ENCODE results near the gene PLCH2. TPM values are rescaled to one million over a fixed set of nuclear protein-coding genes. Genes with fewer than 3 reads are reported as not detected.

The PLCH2 gene
- total RNA-seq, 6 experiments from 2014 or later = 0.37 to 4.6 (median 2.3) TPM

- ATAC-seq = no peak
- TF ChIP-seq POLR2A (IDR thresholded peaks at IDR 0.05) (no peak), CTCF (IDR thresholded peaks at IDR 0.05) (no peak)
Measured at GRCh38 chr1:2433936-2434655, 42.0 kb upstream of the PLCH2 start.

GRCh38 chr1:2435091-2435490 lies 41.0 kb upstream of the PLCH2 start:
- no peak overlapping the region for H3K27ac ChIP-seq
- no peak for ATAC-seq
- DNase-seq = no peak
- no peaks in the 10 kb centered on the region for H3K36me3 ChIP-seq
- TF ChIP-seq POLR2A (IDR thresholded peaks at IDR 0.05) (no peak), CTCF (IDR thresholded peaks at IDR 0.05) (no peak)
- WGBS (ENCODE audit: insufficient coverage, low coverage, low lambda C conversion rate, missing lambda C conversion rate) = no CpG with 5 or more reads among the region's 9 CpGs
- H3K9me3 ChIP-seq = no peaks in the 10 kb centered on the region
- intact Hi-C loops (cut with DNase I) = loop anchor here in 1 of 2 donors (10.0 kb wide), 1 partner anchor 170 kb away; no protein-coding TSS in a partner anchor
- no peak overlapping the region for H3K4me3 ChIP-seq
- no peaks in the 10 kb centered on the region for H3K27me3 ChIP-seq
- no peaks in the 10 kb centered on the region for H3K4me1 ChIP-seq

More at GRCh38 chr1:2433936-2434655, 42.0 kb upstream of the PLCH2 start:
- intact Hi-C loops (cut with DNase I) = loop anchor here in 1 of 2 donors (10.0 kb wide), 1 partner anchor 171 kb away; no protein-coding TSS in a partner anchor
- Histone ChIP-seq H3K9me3 (no peaks in the 10 kb centered on the region), H3K36me3 (no peaks in the 10 kb centered on the region), H3K4me3 (no peak overlapping the region), H3K27me3 (no peaks in the 10 kb centered on the region), H3K27ac (no peak overlapping the region), H3K4me1 (no peaks in the 10 kb centered on the region)
- no peak for DNase-seq
- 7% methylated on average over 3 of the region's 34 CpGs for WGBS (ENCODE audit: insufficient coverage, low coverage, low lambda C conversion rate, missing lambda C conversion rate)

GRCh38 chr1:2435746-2436355 lies 40.2 kb upstream of the PLCH2 start:
- no peaks in the 10 kb centered on the region for H3K36me3 ChIP-seq
- DNase-seq = no peak
- WGBS (ENCODE audit: insufficient coverage, low coverage, low lambda C conversion rate, missing lambda C conversion rate) = 55% methylated on average over 1 of the region's 2 CpGs

GRCh38 chr1:2436876-2437275 lies 39.2 kb upstream of the PLCH2 start:
- Histone ChIP-seq H3K27ac (no peak overlapping the region), H3K27me3 (no peaks in the 10 kb centered on the region), H3K36me3 (no peaks in the 10 kb centered on the region), H3K9me3 (no peaks in the 10 kb centered on the region), H3K4me1 (no peaks in the 10 kb centered on the region), H3K4me3 (no peak overlapping the region)
- no peak for TF ChIP-seq CTCF (IDR thresholded peaks at IDR 0.05)
- no peak for TF ChIP-seq POLR2A (IDR thresholded peaks at IDR 0.05)
- DNase-seq = no peak
- ATAC-seq = no peak
- WGBS (ENCODE audit: insufficient coverage, low coverage, low lambda C conversion rate, missing lambda C conversion rate) = 40% methylated on average over 1 of the region's 7 CpGs
- intact Hi-C loops (cut with DNase I) = loop anchor here in 1 of 2 donors (10.0 kb wide), 1 partner anchor 168 kb away; no protein-coding TSS in a partner anchor

More at GRCh38 chr1:2435746-2436355, 40.2 kb upstream of the PLCH2 start:
- Histone ChIP-seq H3K27ac (no peak overlapping the region), H3K4me1 (no peaks in the 10 kb centered on the region), H3K4me3 (no peak overlapping the region), H3K9me3 (no peaks in the 10 kb centered on the region), H3K27me3 (no peaks in the 10 kb centered on the region)
- ATAC-seq = no peak
- intact Hi-C loops (cut with DNase I) = loop anchor here in 1 of 2 donors (10.0 kb wide), 1 partner anchor 169 kb away; no protein-coding TSS in a partner anchor
- TF ChIP-seq POLR2A (IDR thresholded peaks at IDR 0.05) (no peak), CTCF (IDR thresholded peaks at IDR 0.05) (no peak)

Measured in right lobe of liver (tissue), 6 donors.